Measurements from ENCODE around the gene LHFPL3.

DNA sequence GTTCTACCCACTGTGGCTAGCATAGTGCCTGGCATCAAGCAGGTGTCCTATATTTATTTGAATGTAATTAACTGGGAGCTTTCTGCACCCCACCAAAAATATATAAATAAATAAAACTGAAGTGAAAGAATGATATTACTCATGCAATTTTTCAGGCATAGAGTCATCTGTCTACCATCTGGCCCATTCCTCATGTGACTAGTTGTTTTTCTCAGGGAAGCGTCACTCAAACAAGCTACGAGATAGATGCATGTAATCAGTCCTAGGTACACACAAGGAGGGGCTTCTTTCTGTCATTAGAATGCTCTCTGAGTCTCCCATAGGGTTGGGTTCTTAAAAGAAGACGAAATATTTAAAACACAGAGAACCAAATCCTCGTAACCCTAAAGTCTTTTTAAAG lies 430.1 kb downstream of the LHFPL3 start:
- TF ChIP-seq, protein P1, sequence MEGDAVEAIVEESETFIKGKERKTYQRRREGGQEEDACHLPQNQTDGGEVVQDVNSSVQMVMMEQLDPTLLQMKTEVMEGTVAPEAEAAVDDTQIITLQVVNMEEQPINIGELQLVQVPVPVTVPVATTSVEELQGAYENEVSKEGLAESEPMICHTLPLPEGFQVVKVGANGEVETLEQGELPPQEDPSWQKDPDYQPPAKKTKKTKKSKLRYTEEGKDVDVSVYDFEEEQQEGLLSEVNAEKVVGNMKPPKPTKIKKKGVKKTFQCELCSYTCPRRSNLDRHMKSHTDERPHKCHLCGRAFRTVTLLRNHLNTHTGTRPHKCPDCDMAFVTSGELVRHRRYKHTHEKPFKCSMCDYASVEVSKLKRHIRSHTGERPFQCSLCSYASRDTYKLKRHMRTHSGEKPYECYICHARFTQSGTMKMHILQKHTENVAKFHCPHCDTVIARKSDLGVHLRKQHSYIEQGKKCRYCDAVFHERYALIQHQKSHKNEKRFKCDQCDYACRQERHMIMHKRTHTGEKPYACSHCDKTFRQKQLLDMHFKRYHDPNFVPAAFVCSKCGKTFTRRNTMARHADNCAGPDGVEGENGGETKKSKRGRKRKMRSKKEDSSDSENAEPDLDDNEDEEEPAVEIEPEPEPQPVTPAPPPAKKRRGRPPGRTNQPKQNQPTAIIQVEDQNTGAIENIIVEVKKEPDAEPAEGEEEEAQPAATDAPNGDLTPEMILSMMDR (IDR thresholded peaks at IDR 0.05) = no peak
- TF ChIP-seq POLR2A (IDR thresholded peaks at IDR 0.05) = no peak

Measured in right lobe of liver (tissue), 4 donors.